ENCODE results near the gene SIN3B.

SIN3B gene

DNA sequence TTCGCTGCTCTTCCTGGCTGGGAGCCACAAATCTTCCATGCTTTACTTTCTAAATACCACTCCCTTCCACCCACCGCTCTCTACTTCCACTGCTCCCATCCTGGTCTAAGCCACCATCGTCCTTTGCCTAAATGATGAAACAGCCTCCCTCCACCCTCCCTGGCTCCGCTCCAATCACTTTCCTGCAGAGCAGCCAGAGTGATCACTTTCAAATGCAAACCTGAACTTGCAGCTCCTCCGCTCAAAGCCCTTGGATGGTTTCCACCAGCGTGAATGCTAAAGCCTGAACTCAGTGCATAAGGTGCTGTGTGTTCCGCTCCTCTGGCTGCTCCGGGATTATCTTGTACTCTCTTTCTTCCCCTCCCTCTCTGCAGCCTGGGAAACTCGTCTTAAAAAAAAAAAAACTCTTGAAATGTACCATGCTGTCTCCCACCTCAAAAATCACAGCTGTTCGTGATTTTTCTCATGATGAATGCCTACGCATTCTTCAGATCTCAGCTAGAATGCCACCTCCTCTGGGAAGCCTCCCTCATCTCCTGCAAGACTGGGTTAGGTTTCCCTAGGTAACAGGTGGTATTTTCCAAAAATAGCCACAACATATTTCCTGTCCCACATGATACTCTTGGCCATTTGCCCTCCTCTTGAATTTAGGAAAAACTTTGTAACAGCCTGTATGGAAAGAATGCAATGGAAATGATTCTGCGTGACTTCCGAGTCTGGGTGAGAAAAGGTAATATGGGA lies 3.7 kb upstream of the SIN3B start:
- DNase-seq (ENCODE audit: low read depth) = no peak

DNA sequence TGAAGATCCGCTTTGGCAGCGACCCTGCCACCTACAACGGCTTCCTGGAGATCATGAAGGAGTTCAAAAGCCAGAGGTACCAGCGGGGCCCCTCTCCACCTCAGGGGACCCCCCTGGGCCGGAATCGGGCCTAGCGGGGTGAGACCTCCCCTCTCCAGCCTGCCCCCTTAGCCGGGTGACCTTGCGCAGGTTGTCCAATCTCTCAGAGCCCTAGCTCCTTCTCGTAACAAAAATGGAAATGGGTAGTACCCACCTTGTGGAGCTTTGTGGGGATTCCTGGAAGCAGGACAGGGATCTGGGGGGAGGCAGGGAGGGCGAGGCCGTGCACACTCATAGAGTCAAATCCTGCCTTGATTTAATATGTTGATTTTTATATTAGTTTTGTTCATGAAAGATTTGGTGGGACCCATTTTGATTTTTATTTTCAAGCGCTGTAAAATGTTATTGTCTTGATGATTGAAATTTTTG lies 658 bp downstream of the SIN3B start:
- no peak for DNase-seq (ENCODE audit: low read depth)

DNA sequence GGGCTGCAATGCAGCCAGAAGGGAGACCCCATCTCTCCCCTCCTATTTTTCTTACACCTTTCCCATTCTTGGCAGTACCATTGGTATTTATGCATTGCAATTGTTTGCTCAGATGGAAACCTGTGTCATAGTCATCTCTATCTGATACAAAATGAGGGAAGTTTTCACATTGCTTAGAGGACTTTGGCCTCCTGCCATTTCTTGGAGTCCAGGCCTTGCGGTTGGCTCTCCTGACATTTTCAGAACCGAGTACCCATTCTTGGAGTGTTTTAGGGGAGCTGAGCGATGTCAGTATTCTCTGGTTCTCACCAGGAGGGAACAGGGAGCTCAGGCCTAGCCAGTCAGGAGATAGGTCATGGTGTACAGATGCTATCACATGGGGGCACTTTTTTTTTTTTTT lies 1.5 kb downstream of the SIN3B start:
- DNase-seq (ENCODE audit: low read depth) = no peak

DNA sequence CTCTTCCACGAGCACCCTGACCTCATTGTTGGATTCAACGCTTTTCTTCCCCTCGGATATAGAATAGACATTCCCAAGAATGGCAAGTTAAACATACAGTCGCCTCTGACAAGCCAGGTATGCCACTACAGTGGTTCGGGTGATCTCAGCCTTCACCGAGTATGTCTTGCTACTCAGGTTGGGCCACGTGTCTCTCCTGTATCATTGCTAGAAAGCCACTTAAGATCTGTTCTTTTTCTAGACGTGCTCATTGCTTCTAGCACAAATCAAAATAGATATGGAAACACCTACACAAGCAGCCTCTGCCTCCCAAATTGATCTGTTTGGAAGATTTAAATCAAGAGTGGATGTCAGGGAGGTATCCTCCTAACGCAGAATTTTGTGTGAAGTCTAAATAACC lies 2.3 kb downstream of the SIN3B start:
- no peak for DNase-seq (ENCODE audit: low read depth)

DNA sequence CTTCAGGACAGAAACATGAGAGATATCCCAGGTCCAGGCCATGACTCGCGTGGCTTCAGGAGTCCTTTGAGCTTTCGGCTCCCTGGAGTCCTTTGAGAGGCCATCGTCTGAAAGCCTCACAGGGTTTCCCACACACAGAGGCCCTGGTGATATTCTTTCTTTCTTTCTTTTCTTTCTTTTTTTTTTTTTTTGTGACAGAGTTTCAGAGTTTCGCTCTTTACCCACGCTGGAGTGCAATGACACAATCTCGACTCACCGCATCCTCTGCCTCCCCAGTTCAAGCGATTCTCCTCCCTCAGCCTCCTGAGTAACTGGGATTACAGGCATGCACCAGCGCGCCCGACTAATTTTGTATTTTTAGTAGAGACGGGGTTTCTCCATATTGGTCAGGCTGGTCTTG lies 5.5 kb downstream of the SIN3B start:
- no peak for DNase-seq (ENCODE audit: low read depth)

DNA sequence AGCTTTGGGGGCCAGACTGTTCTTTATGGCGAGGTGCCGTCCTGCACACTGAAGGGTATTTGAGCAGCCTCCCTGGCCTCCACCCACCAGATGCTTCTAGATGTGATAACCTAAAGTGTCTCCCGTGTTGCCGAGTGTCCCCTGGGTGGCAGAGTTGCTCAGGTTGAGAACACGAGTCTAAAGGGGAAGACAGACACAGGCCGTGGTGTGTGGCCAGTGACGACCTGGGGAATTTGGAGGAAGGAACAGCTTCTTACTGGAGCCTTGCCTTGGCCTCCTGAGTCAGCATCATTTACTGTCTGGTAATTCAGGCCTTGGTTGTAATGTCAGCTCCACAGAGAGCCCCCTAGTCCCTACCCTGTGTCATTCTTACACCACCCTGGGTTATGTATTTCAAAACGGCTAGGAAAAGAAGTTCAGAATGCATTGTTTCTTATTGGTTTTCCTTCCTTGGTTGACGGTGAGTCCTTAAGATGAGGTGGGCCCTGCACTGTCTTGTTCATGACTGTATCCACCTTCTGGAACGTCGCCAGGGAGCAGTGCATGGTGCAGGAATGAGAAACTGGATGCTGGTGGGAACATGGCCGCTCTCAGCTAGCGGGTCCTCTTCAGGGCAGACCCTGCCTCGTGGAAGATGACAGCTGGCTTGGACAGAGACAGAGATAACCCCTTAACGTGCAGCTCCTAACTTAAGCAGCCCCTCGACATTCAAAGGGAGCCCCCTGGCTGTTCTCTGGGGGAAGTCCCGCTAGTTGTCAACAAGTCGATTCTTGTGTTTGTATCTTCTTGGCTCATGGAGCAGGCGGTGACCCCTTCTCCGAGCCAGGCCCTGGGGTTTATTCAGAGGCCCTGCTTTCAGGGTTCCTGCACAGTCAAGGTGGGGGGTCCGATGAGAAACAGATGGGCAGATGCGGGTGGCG lies 7.2 kb downstream of the SIN3B start:
- no peak for DNase-seq (ENCODE audit: low read depth)

DNA sequence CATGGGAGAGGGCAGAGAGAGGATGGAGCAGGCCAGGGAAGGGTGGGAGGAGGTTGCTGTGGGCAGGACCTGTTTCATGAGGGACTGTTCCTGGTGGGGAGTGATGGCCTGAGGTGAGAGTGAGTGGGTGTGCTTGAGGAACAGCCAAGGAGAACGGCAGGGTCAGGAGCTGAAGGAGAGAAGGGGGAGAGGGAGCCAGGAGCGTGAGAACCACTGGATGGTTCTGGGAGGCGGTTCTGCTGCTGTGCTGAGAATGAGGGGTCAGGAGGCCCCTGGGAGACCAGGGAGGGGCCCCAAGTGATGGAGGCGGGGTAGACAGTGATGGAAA lies 7.8 kb downstream of the SIN3B start:
- DNase-seq (ENCODE audit: low read depth) = no peak

DNA sequence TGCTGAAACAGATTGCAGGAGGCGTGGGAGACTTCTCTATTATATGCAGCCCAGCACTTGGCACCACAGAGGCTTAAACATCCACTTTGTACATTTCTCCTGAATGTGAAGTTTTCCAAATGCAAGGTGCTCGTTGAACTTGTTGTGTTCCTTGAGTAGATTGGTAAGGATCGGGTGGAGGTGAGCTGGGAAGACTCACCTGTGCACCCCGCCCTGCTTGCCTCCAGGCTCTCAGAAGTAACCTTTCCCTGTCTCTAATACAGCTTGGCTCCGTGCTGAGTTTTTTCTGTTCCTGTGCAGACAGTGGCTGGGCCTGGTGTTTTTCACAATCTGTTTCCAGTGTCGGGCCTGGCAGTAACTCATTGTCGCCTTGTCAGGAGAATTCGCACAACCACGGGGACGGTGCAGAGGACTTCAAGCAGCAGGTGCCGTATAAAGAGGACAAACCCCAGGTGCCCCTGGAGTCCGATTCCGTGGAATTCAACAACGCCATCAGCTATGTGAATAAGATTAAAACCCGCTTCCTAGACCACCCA lies 12.3 kb downstream of the SIN3B start:
- no peak for DNase-seq (ENCODE audit: low read depth)

DNA sequence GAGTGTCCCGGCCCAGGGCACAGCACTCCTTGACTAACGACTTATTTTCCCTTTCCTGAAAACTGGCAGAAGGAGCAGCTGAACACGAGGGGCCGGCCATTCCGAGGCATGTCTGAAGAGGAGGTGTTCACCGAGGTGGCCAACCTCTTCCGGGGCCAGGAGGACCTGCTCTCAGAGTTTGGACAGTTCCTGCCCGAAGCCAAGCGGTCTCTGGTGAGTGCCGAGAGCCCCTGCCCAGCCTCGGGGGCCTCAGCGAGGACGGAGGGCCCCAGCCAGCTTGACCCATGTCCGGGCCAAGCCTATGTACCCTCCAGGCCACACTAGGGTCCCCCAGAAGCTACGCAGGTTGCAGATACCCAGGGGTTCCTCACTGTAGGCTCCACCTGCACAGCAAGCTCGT lies 17.7 kb downstream of the SIN3B start:
- DNase-seq (ENCODE audit: low read depth) = no peak

DNA sequence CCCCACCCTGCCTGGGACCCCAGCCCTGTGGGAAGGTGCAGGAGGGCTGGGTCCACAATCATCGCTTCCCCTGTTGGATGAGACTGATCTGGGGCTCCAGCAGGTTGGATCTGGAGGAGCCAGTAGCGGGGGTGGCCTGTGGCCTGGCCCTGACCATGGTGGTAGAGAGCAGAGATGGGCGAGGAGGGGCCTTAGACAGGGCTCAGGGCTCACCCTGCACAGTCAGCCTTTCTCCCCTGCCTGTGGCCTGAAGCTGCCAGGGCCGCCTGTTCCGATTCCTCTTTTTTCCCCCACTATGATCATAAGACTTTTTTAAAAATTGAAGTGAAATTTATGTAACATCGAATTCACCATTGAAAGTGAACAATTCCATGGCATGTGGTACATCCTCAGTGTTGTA lies 18.2 kb downstream of the SIN3B start:
- no peak for DNase-seq (ENCODE audit: low read depth)

DNA sequence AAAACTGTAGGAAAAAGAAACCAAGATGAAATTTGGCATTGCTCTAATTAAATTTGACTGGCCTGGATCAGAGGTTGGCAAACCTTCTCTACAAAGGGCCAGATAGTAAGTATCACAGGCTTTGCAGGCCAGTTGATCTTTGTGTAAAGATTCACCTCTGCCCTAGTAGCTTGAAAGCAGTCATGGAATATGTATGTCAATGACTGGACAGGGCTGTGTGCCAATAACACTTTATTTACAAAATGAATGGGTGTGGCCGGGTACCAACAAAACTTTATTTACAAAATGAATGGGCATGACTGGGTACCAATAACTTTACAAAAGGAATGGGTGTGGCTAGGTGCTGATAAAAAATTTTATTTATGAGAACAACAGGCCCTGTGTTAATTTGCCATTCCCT lies 20.0 kb downstream of the SIN3B start:
- no peak for DNase-seq (ENCODE audit: low read depth)

DNA sequence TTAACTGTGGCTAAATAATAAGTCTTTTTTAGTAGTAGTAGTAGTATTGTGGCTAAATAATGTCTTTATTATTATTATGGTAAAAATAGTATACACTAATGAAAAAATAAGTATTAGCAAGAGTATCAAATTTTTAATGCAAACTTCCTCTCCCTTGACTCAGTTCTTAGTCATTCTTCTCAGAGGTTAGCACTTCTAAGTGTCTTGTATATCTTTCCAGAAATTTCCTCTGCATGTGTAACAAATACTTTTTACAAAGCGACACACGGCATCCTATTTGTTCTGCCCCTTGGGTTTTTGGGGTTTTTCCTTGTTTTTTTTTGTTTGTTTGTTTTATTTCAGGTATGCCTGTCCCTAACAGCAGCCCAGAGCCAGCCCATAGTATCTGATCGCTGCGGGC lies 20.9 kb downstream of the SIN3B start:
- DNase-seq (ENCODE audit: low read depth) = no peak

DNA sequence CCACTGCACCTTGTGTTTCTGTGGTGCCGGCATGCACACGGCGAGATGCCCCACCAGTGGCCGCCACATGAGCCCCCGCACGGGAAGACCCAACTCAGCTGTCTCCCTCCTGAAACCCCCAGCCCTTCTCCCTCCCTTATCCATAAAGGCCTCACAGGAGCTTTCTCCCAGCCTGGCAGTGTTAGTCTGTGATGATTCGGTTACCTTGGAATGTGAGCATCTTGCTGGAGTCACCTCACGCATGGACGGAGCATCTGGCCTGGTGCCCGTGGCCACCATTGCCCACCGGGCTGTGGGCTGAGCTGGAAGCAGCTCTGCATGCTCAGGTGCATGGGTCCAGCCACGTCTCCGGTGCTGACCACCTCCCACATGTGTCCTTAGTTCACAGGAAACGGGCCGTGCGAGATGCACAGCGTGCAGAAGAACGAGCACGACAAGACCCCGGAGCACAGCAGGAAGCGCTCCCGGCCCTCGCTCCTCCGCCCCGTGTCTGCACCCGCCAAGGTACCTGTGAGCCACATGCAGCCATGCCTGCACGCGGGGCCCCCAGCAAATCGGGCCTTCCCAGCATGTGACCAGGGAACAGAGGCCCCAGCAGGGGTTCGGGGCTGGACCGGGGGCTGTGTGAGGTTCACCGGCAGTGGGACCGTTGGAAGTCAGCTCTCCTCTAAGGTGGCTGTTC lies 22.0 kb downstream of the SIN3B start:
- DNase-seq (ENCODE audit: low read depth) = no peak

DNA sequence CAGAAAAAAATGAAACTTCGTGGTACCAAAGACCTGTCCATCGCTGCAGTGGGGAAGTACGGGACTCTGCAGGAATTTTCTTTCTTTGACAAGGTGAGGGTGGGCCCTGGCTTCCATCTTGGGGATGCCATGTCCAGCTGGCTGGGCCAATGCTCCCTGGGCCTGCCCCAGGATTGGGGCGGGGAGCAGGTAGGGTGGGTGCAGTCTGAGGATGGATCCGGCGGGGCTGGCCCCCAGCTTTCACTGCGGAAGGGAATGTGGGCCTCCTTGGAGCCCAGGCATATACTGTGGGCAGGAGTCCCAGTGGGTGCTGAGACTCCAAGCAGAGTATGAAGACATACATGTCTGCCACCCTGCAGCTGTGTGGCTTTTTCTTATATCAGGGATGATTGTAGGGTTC lies 23.9 kb downstream of the SIN3B start:
- DNase-seq (ENCODE audit: low read depth) = no peak

DNA sequence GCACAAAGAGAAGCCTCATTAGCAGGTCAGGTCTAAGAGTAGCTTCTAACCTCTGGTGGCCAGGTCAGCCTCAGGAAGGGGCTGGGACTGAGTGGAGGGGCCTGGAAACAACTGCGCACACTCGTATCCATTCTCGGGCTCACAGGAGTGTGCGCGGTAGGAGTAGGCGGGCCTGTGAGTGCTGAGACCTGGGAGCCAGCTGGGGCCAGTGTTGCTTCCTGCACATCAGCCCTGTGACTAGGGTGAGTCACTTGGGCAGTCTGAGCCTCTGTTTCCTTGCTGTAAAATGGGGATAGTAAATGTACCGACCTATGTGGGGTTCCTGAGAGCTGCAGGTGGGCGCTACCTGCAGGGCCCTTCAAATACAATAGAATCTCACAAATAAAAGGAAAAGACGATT lies 26.9 kb downstream of the SIN3B start:
- DNase-seq (ENCODE audit: low read depth) = no peak

DNA sequence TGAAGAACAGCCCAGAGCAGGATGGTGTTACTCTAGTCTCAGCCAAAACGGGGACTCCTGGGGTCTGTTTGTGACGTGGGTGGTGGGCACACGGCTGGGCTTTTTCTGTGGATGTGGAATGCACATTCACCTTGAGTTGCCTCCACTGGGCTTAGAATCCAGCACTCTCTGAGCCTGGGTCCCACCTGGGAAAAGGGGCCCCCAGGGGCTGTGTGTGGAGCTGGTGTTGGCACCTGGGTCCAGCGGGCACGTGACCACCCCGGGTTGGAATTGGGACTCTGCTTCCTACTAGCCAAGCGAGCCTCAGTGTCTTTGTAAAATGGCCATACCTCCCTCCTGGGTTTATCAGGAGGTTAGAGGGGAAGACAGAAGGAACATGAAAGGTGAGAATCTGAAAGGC lies 30.4 kb downstream of the SIN3B start:
- no peak for DNase-seq (ENCODE audit: low read depth)

DNA sequence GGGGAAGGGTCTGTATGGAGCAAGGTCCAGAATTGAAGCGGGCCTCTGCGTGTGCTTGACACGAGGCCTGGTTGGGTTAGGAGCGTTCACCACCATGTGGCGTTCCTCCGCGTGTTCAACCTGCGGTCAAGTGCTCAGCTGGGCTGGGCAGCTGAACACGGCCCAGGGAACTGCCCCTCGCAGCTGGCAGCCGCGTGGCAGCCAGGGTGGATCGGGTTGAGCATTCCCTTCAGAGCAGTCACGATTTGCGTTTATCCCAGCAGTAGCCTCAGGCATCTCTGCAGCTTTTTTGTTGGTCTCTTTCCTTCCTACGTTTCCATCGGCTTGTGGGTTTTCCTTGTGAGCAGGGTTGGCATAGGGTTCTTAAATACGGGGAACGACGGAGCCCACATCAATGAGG lies 30.9 kb downstream of the SIN3B start:
- peak; percentile 30 for DNase-seq (ENCODE audit: low read depth)

DNA sequence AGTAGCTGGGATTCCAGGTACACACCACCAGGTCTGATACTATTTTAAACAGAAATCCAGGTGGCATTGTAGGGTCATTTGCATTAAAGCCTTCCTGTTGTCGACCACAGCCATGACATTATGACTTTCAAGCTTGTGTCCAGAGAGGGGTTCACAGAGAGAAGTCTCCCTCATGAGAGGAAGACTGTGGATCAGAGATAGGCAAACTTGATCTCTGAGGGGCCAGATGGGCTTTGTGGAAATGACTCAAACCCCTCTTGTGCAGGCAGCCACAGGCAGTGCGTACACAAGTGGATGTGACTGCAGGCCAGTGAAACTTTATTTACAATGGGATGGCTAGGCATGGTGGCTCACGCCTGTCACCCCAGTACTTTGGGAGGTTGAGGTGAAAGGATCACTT lies 31.8 kb downstream of the SIN3B start:
- DNase-seq (ENCODE audit: low read depth) = no peak

DNA sequence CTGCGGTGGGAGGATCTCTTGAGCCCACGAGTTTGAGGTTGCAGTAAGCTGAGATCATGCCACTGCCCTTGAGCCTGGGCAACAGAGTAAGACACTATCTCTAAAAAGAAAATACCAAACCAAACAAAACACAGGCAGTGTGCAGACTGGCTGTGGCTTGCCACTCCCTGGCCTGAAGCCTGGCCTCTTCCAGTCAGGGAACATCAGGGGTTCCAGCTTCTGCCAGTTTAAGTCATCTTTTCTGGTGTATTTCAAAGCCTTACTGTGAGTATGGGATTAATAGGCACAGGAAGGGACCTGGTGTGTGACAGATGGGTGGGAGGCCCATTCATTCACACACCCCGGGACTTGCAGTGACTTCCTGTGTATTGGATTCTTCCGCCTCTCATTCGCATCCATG lies 32.6 kb downstream of the SIN3B start:
- DNase-seq (ENCODE audit: low read depth) = no peak

DNA sequence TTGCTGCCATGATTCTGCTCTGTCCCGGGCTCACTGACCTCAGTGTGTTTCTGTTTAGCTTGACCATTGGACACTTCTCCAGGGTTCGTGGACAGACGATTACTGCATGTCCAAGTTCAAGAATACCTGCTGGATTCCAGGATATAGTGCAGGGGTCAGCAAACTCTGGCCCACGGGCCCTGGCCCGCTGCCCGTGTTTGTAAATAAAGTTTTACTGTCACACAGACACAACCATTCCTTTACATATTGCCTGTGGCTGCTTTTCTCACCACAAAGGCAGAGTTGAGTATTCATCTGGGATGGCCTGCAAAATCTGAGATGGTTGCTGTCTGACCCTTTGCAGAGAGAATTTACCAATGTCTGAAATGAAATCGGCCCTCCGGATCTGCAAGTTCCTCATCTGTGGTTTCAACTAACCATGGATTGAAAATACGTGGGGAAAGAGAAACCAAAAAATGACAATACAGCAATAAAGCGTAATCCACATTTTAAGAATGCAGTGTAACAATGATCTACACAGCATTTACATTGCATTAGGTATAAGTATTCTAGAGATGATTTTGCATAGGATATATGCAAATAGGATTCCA lies 33.7 kb downstream of the SIN3B start:
- DNase-seq (ENCODE audit: low read depth) = no peak

DNA sequence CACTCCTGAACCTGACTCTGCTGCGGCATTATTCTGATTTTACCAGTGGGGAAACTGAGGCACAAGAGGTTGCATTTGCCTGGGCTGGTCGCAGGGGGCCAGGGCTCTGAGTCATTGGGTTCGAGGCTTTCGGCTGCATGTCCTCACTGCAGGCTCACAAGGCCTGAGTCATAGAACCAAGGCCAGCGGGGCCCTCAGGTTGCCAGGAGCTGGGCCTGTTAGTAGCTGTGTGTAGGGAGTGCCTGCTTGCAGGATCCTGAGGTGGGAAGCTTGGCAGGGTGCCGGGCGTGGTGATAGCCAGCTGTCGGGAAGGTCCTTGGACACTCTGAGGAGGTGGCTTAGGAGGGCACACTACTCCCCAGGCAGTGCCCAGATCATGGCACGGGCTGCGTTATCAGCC lies 38.0 kb downstream of the SIN3B start:
- no peak for DNase-seq (ENCODE audit: low read depth)

DNA sequence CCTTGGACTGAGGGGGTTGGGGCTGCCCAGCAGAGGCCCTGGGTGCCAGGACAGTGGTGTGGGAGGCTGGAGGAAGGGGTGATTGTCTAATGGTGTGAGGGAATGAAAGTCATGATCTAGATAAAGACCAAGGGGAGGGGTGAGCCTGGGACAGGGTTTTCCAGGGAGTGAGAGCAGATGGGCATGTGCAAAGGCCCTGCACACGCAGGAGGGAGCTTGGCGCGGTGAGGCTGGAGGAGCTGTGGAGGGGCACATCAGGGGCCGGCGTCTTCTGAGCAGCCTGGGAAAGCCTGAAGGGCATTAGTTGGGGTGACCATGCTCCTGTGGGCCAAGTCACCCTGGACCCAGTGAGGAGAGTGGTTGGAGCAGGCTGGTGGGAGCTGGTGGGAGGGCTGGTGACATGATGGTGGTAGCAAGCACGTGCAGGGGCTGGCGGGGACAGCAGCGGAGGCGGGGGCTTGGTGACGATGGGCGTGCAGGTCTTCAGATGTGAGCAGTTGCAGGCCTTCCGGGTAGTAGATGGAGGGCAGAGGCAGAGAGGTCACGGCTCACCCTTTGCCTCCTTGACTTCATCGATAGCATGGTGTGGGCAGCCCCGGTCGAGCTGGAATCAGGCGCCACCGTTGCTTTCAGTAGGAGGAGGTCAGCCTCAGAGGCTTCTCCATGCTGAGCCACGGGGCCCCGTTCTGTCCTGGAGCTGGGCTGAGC lies 39.4 kb downstream of the SIN3B start:
- no peak for DNase-seq (ENCODE audit: low read depth)

Data from GM04503 (cell line).